H1 (cell line): ENCODE measurements around the gene SSBP3. TPM values are rescaled to one million over a fixed set of nuclear protein-coding genes. Genes with fewer than 3 reads are reported as not detected.

ENCODE experiments used
- BRCA1 ChIP-seq: IDR thresholded peaks from 2 replicates; pipeline ENCODE4 v1.6.1; 2012; ENCODE audit warnings: low read depth, low read length, improper control_type of control experiment
- GTF2F1 ChIP-seq: IDR thresholded peaks from 2 replicates; pipeline ENCODE4 v1.6.1; 2012; ENCODE audit warnings: low read depth, low read length, improper control_type of control experiment, borderline replicate concordance
- JUN ChIP-seq: IDR thresholded peaks from 2 replicates; pipeline ENCODE4 v1.6.1; 2011; ENCODE audit warnings: low read depth, mild to moderate bottlenecking, improper control_type of control experiment, low read length
- NANOG ChIP-seq: IDR thresholded peaks from 2 replicates; pipeline ENCODE4 v1.6.1; 2011; ENCODE audit warnings: low read length, low read depth, mild to moderate bottlenecking, inconsistent platforms; ENCODE audit not compliant: insufficient read depth, poor library complexity, severe bottlenecking
- PHF8 ChIP-seq: fragments of 200-600 bp; sonication (generic); conservative IDR thresholded peaks from 2 replicates; pipeline ENCODE4 v1.7.1; 2012; ENCODE audit warnings: low read depth, mild to moderate bottlenecking, inconsistent platforms, low read length, moderate library complexity
- POLR2A ChIP-seq, 2 experiments: IDR thresholded peaks; 1 replicate in 1 of 2; 2 replicates in 1 of 2; pipeline ENCODE4 v1.6.1; 2011; ENCODE audit warnings: low read depth in 2 of 2, low read length in 2 of 2, mild to moderate bottlenecking in 2 of 2; ENCODE audit errors: control extremely low read depth in 1 of 2
- RNF2 ChIP-seq: fragments of 200-900, 300-1000 bp; sonication (generic); IDR thresholded peaks from 2 replicates; pipeline ENCODE4 v1.7.1; 2016; ENCODE audit warnings: borderline replicate concordance, low read depth, mild to moderate bottlenecking, antibody characterized with exemption, low read length; ENCODE audit not compliant: poor library complexity, severe bottlenecking; ENCODE audit errors: missing control alignments
- SIRT6 ChIP-seq: IDR thresholded peaks from one replicate; pipeline ENCODE4 v1.7.1; 2012; ENCODE audit warnings: low read length, inconsistent platforms
- TAF7 ChIP-seq: optimal IDR thresholded peaks from 2 replicates; pipeline ENCODE3; 2011; ENCODE audit warnings: low read depth, mild to moderate bottlenecking, inconsistent platforms, low read length, moderate library complexity, borderline replicate concordance
- TEAD4 ChIP-seq: IDR thresholded peaks from 2 replicates; pipeline ENCODE4 v1.6.1; 2012; ENCODE audit warnings: low read depth, low read length, inconsistent platforms, mixed read lengths
- polyA plus RNA-seq, 7 experiments: library from polyadenylated mRNA; depleted of rRNA in 3 of 7; stranded (reverse) in 5 of 7; unstranded in 2 of 7; fragments of >200 nt in 5 of 7; fragments of 200-250 nt in 2 of 7; gene quantifications; 1 replicate in 5 of 7; 2 replicates in 1 of 7; 4 replicates in 1 of 7; pipeline versions ENCODE4 v1.2.1 to v1.2.3, GENCODE V29; 2011 to 2013; ENCODE audit warnings: missing spikeins in 2 of 7, mixed read lengths in 2 of 7
- total RNA-seq: library from RNA; stranded (reverse); fragmentation: NEBNext Ultra II Directional; extraction: Animal tissue kit (Norgen Biotek cat#: 25700); gene quantifications from 2 replicates; pipeline ENCODE4 v1.2.1, GENCODE V29; 2021
- TF ChIP-seq, protein P1 (sequence below): fragments of 300-600 bp; sonication (generic); IDR thresholded peaks from 2 replicates; pipeline ENCODE4 v1.7.1; 2012; ENCODE audit warnings: low read length, moderate library complexity, mild to moderate bottlenecking, inconsistent platforms; ENCODE audit not compliant: insufficient replicate concordance

The SSBP3 gene
- total and polyA plus RNA-seq, 2 of the 8 experiments (the other 6 are each of a cell fraction or from before 2014, with no cell fraction given), result 99.7 to 133 TPM

DNA sequence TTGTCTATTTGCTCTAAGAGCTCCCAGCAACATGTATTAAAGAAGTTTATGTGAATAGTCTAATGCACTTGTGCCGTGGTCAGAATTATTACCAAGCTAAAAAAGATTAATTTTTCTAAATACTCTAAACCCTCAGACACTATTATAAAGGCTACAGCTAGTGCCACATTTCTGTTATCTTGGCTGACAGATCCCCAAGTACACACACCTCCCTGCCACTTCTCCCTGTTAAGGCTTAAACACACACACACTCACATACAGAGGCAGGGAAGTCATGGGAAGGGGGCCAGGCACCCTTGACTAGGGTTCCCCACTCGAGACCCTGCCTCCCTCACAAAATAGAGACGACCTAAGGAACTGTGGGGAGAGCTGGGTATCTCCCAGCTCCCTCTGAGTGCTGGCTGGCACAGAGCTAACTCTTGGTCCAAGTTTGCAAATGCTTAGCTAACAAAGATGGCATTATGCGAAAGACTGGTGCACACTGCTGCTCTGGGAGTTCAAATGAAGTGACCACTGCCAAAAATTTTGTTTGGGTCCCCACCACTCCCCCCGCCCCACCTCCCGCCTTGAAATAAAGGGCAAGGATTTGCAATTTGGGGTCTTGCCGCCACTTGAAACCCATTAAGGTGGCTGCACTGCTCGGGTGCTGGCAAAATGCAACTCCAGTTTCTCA is 9.8 kb downstream of the SSBP3 start (continued):
- TF ChIP-seq, protein P1, sequence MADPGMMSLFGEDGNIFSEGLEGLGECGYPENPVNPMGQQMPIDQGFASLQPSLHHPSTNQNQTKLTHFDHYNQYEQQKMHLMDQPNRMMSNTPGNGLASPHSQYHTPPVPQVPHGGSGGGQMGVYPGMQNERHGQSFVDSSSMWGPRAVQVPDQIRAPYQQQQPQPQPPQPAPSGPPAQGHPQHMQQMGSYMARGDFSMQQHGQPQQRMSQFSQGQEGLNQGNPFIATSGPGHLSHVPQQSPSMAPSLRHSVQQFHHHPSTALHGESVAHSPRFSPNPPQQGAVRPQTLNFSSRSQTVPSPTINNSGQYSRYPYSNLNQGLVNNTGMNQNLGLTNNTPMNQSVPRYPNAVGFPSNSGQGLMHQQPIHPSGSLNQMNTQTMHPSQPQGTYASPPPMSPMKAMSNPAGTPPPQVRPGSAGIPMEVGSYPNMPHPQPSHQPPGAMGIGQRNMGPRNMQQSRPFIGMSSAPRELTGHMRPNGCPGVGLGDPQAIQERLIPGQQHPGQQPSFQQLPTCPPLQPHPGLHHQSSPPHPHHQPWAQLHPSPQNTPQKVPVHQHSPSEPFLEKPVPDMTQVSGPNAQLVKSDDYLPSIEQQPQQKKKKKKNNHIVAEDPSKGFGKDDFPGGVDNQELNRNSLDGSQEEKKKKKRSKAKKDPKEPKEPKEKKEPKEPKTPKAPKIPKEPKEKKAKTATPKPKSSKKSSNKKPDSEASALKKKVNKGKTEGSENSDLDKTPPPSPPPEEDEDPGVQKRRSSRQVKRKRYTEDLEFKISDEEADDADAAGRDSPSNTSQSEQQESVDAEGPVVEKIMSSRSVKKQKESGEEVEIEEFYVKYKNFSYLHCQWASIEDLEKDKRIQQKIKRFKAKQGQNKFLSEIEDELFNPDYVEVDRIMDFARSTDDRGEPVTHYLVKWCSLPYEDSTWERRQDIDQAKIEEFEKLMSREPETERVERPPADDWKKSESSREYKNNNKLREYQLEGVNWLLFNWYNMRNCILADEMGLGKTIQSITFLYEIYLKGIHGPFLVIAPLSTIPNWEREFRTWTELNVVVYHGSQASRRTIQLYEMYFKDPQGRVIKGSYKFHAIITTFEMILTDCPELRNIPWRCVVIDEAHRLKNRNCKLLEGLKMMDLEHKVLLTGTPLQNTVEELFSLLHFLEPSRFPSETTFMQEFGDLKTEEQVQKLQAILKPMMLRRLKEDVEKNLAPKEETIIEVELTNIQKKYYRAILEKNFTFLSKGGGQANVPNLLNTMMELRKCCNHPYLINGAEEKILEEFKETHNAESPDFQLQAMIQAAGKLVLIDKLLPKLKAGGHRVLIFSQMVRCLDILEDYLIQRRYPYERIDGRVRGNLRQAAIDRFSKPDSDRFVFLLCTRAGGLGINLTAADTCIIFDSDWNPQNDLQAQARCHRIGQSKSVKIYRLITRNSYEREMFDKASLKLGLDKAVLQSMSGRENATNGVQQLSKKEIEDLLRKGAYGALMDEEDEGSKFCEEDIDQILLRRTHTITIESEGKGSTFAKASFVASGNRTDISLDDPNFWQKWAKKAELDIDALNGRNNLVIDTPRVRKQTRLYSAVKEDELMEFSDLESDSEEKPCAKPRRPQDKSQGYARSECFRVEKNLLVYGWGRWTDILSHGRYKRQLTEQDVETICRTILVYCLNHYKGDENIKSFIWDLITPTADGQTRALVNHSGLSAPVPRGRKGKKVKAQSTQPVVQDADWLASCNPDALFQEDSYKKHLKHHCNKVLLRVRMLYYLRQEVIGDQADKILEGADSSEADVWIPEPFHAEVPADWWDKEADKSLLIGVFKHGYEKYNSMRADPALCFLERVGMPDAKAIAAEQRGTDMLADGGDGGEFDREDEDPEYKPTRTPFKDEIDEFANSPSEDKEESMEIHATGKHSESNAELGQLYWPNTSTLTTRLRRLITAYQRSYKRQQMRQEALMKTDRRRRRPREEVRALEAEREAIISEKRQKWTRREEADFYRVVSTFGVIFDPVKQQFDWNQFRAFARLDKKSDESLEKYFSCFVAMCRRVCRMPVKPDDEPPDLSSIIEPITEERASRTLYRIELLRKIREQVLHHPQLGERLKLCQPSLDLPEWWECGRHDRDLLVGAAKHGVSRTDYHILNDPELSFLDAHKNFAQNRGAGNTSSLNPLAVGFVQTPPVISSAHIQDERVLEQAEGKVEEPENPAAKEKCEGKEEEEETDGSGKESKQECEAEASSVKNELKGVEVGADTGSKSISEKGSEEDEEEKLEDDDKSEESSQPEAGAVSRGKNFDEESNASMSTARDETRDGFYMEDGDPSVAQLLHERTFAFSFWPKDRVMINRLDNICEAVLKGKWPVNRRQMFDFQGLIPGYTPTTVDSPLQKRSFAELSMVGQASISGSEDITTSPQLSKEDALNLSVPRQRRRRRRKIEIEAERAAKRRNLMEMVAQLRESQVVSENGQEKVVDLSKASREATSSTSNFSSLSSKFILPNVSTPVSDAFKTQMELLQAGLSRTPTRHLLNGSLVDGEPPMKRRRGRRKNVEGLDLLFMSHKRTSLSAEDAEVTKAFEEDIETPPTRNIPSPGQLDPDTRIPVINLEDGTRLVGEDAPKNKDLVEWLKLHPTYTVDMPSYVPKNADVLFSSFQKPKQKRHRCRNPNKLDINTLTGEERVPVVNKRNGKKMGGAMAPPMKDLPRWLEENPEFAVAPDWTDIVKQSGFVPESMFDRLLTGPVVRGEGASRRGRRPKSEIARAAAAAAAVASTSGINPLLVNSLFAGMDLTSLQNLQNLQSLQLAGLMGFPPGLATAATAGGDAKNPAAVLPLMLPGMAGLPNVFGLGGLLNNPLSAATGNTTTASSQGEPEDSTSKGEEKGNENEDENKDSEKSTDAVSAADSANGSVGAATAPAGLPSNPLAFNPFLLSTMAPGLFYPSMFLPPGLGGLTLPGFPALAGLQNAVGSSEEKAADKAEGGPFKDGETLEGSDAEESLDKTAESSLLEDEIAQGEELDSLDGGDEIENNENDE, result no peak
- no peak for TF ChIP-seq PHF8
- no peak for TF ChIP-seq JUN
- TF ChIP-seq POLR2A (IDR thresholded peaks at IDR 0.05; ENCODE audit: control extremely low read depth in 1 of 2, low read depth in 2 of 2, low read length in 2 of 2), result no peak
- no peak for TF ChIP-seq GTF2F1
- TF ChIP-seq TAF7, result no peak
- no peak for TF ChIP-seq RNF2
- no peak for TF ChIP-seq NANOG
- TF ChIP-seq BRCA1, result no peak
- TF ChIP-seq TEAD4, result no peak
- TF ChIP-seq SIRT6, result no peak
